ENCODE measurements around the gene PRKCB.

PRKCB gene

DNA sequence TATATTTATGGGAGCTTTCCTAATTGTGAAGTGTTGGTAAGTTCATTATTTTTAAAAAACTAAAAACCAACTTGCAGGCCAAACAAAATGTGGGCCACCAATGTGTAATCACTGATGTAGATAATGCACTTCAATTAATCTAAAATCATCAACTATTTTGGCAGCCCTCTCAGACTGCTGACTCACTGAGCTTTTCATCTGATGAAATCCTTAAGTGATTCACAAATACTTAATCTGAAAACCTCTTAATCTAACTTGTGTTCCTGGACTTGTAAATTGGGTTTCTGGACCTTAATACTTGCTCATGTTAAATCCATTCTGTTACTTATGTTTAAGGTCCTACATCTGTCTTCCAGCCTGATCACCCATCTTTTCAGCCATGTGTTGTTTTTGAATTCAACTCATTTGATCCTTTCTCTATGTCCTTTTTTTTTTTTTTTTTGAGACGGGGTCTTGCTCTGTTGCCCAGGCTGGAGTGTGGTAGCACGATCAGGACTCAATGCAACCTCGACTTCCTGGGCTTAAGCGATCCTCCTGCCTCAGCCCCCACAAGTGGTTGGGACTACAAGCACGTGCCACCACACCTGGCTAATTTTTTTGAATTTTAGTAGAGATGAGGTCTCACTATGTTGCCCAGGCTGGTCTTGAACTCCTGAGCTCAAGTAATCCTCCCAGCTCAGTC is 39.0 kb downstream of the PRKCB start:
- peak overlapping the region; percentile 49 for H3K27ac ChIP-seq
- TF ChIP-seq, protein P1, sequence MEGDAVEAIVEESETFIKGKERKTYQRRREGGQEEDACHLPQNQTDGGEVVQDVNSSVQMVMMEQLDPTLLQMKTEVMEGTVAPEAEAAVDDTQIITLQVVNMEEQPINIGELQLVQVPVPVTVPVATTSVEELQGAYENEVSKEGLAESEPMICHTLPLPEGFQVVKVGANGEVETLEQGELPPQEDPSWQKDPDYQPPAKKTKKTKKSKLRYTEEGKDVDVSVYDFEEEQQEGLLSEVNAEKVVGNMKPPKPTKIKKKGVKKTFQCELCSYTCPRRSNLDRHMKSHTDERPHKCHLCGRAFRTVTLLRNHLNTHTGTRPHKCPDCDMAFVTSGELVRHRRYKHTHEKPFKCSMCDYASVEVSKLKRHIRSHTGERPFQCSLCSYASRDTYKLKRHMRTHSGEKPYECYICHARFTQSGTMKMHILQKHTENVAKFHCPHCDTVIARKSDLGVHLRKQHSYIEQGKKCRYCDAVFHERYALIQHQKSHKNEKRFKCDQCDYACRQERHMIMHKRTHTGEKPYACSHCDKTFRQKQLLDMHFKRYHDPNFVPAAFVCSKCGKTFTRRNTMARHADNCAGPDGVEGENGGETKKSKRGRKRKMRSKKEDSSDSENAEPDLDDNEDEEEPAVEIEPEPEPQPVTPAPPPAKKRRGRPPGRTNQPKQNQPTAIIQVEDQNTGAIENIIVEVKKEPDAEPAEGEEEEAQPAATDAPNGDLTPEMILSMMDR (IDR thresholded peaks at IDR 0.05), result no peak
- no peaks in the 10 kb centered on the region for H3K9me3 ChIP-seq
- H3K27me3 ChIP-seq, result no peaks in the 10 kb centered on the region
- H3K4me3 ChIP-seq (ENCODE audit: low read depth in 1 of 2, low read length in 1 of 2), result no peak overlapping the region
- H3K36me3 ChIP-seq, result peaks cover 7% of the 10 kb centered on the region
- peaks cover 36 to 46% of the 10 kb centered on the region in 2 experiments for H3K4me1 ChIP-seq (ENCODE audit: control insufficient read depth in 1 of 2, insufficient read depth in 1 of 2, low read depth in 1 of 2, low read length in 1 of 2)

GRCh38 chr16:23876256-23876896 is 40.6 kb downstream of the PRKCB start:
- Histone ChIP-seq H3K4me3 (ENCODE audit: low read depth in 1 of 2, low read length in 1 of 2) (no peak overlapping the region), H3K27ac (no peak overlapping the region), H3K4me1 (ENCODE audit: control insufficient read depth in 1 of 2, insufficient read depth in 1 of 2, low read depth in 1 of 2, low read length in 1 of 2) (peaks cover 43 to 47% of the 10 kb centered on the region in 2 experiments), H3K9me3 (no peaks in the 10 kb centered on the region), H3K27me3 (no peaks in the 10 kb centered on the region), H3K36me3 (peaks cover 7% of the 10 kb centered on the region)
- TF ChIP-seq, protein P1 (IDR thresholded peaks at IDR 0.05), result no peak

- H3K9me3 ChIP-seq, result no peaks in the 10 kb centered on the region
- H3K4me3 ChIP-seq (ENCODE audit: low read depth in 1 of 2, low read length in 1 of 2), result no peak overlapping the region
- peaks cover 47 to 48% of the 10 kb centered on the region in 2 experiments for H3K4me1 ChIP-seq (ENCODE audit: control insufficient read depth in 1 of 2, insufficient read depth in 1 of 2, low read depth in 1 of 2, low read length in 1 of 2)
- no peaks in the 10 kb centered on the region for H3K27me3 ChIP-seq
- peak overlapping the region; percentile 22 for H3K27ac ChIP-seq
- peaks cover 7% of the 10 kb centered on the region for H3K36me3 ChIP-seq
- TF ChIP-seq, protein P1 (IDR thresholded peaks at IDR 0.05), result no peak
Observed at GRCh38 chr16:23877107-23878070, 41.6 kb downstream of the PRKCB start.

- Histone ChIP-seq H3K4me1 (ENCODE audit: control insufficient read depth in 1 of 2, insufficient read depth in 1 of 2, low read depth in 1 of 2, low read length in 1 of 2) (peaks cover 31 to 53% of the 10 kb centered on the region in 2 experiments), H3K9me3 (no peaks in the 10 kb centered on the region), H3K27ac (peak overlapping the region; percentile 70), H3K36me3 (peaks cover 24% of the 10 kb centered on the region), H3K27me3 (no peaks in the 10 kb centered on the region), H3K4me3 (ENCODE audit: low read depth in 1 of 2, low read length in 1 of 2) (no peak overlapping the region)
- TF ChIP-seq, protein P1 (IDR thresholded peaks at IDR 0.05), result no peak
Observed at GRCh38 chr16:23879735-23880373, 44.1 kb downstream of the PRKCB start.

DNA sequence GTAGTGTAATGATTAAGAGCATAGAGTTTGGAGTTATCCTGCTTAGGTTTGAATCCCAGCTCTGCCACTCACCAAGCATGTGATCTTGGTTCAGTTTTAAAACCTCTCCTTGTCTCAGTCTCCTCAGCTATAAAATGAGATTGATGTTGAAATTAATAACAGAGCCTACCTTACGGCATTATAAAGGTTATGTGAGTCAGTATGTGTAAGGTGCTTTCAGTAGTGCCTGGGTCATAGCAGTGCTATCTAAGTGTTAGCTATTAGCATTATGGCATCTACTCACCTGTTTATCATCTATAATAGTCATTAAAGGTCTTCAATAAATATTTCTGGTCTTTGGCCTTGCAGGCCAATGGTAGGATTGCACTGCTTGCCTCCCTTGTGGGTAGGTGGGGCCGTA is 53.4 kb downstream of the PRKCB start:
- peaks cover 0 to 6% of the 10 kb centered on the region in 2 experiments for H3K4me1 ChIP-seq (ENCODE audit: control insufficient read depth in 1 of 2, insufficient read depth in 1 of 2, low read depth in 1 of 2, low read length in 1 of 2)
- no peak overlapping the region for H3K27ac ChIP-seq
- H3K4me3 ChIP-seq (ENCODE audit: low read depth in 1 of 2, low read length in 1 of 2), result no peak overlapping the region
- H3K36me3 ChIP-seq, result peaks cover 21% of the 10 kb centered on the region
- no peaks in the 10 kb centered on the region for H3K27me3 ChIP-seq
- TF ChIP-seq, protein P1 (IDR thresholded peaks at IDR 0.05), result no peak
- no peaks in the 10 kb centered on the region for H3K9me3 ChIP-seq

Measured in neutrophil (primary cell).